Measurements from ENCODE around the gene OR8B3. TPM values are rescaled to one million over a fixed set of nuclear protein-coding genes. Genes with fewer than 3 reads are reported as not detected.
"Not testable (repeated sequence)": the region's sequence is repeated elsewhere in the genome, so short reads cannot be mapped to it uniquely, and the experiment has no call there.

Gene OR8B3, protein sequence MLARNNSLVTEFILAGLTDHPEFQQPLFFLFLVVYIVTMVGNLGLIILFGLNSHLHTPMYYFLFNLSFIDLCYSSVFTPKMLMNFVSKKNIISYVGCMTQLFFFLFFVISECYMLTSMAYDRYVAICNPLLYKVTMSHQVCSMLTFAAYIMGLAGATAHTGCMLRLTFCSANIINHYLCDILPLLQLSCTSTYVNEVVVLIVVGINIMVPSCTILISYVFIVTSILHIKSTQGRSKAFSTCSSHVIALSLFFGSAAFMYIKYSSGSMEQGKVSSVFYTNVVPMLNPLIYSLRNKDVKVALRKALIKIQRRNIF
- not detected for total RNA-seq (ENCODE audit: insufficient read depth, low replicate concordance)

DNA sequence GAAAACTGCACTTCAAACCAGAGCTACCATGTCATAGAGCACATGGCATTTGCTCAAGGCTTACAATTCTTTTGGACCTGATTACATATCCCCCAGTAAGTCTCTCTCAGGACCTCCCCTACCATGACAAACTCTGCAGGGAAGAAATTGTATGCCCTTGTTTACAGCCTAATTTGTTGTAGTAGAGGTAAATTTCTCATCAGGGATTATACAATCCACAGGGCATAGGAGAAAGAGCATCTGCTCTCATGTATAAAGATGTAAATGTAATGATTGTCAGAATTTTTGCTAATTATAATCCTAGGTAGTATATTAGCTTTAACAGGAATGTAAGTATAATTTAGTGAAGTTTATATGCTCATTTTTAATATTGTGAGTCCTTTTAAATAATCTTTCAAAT is at the start of gene OR8B3:
Gene OR8B3, minus strand, starts transcription at position 101 of the 400 bp plus-strand sequence. CDS start 1,673 bp downstream, outside the sequence.
- DNase-seq (ENCODE audit: low spot score): no peak

DNA sequence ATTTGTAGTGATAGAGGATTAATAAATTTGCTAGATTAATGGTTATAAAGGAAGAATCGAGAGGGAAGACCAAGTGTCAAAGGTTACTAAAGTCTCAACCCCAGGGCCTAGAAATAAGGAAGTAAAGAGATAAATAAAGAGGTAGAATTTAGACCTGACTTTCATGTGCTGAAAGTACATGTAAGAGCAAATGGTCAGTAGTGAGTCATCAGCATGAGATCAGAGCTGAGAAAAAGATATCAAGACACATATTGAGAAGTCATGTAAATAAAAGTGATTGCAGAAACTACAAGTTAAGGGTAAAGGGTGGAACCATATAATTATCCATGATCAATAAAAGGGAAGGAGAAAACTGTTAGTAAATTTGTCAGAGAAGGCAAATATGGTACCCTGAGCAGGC is 48.1 kb upstream of the OR8B3 start:
- no peak for DNase-seq (ENCODE audit: low spot score)

DNA sequence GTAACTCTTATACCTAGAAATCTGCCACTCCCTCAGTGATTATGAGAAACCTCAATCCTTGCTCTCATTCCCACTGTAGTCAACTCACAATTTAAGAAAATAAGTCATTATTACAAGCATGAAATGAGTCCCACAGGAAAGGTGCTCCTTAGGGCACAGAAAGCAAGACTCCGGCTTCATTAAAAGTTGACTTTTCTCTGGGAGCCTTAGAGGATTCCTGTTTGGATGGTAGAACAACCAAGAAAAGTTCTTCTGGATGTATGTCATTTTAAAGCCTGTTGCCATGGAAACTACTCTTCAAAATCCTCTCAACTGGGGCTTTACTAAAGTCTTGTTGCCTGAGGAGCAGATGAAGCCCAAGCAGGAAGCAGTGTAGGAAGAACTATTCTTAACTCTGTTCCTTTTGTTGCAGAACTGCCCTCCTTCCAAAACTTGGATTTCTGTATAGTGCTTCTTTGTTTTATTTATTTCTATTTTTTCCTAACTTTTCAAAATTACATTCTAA is 46.9 kb upstream of the OR8B3 start, which contains the start of gene OR8B8:
Gene OR8B8, minus strand, starts transcription at position 51 of the 505 bp plus-strand sequence. CDS start 4,611 bp downstream, outside the sequence.
- DNase-seq (ENCODE audit: low spot score): no peak

DNA sequence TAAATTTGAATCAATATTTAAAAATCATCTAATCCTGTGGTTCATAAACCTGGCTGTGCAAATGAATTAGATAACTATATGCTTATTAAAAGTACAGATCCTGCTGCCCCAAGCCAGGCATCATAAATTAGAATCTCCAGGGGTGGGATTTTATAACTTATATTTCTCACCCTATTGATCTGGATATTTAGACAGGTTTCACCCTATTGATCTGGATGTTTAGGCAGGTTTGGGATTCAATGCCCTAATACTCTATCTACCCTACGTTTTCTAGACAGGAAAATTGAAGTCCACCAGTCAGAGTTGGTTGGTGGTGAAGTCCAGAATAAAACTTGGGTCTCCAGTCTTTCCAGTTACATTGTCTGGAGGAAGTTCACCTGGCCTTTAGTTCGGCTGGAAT is 44.0 kb upstream of the OR8B3 start:
- DNase-seq (ENCODE audit: low spot score): no peak

DNA sequence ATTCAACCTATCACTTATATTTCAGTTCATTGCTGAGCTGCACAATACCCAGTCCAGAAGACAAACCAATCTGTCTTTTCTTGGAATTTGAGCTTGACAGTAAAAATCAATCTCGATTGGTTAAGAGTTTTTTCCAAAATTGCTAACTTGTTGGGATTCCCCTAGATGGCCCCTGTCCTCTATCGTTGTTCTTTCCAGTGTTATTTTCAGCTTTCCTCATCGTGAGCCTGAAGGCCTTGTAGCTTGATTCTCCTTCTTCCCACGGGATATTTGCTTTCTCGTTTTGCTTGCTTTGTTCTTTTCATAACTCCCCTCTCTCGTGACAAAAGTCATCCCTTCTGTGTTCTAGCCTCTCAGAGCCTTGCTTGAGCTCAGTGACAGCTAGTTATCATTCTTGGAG is 43.6 kb upstream of the OR8B3 start:
- DNase-seq (ENCODE audit: low spot score): peak; percentile 11

DNA sequence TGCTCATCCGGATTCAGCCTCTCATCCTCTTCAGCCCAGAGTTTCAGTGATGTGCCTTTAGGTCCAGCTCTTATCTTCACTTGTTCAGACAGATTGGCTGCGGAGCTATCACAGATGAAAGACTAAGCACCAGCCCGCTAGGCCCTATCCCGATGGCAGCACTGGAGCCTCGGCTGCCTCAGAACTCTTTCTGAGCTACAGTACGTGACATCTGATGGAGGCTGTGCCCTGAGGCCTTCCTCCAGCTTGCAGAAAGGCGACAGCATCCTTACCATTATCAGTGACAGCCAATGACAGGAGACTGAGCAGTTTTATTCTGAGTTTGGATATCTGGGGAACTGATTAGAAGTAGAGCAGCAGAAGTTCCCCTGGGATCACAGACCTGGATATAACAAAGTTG is 42.7 kb upstream of the OR8B3 start:
- DNase-seq (ENCODE audit: low spot score): no peak

DNA sequence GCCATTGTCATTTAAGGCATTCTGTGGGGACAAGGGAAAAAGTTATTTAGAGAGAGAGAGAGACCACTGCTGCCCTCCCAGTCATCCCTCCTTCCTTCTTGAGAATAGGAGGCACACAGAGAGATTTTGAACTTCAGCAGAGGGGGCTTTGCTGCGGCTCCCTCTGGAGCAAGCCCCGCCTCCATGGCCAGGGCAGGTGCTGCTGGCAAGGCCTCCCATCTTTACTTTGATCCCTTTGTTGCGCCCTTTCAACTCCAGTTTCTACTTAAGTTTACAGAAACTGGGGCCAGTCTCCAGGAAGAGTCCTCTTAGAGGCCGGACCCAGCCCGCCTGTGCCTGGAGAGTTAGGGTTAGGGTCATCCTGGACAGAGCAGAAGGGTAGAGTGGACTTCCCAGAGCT is 42.3 kb upstream of the OR8B3 start:
- DNase-seq (ENCODE audit: low spot score): no peak

DNA sequence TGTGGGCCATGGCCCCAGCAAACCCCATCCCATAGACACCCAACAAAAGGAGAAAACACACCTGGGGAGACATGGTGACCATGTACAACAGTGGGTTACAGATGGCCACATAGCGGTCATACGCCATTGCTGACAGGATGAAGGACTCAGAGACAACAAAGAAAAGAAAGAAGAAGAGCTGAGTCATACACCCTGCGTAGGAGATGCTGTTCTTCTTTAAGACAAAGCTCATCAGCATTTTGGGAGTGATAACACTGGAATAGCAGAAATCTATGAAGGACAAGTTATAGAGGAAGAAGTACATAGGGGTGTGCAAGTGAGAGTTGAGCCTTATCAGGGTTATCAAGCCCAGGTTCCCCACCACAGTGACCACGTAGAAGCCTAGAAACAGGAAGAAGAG is 41.8 kb upstream of the OR8B3 start:
- DNase-seq (ENCODE audit: low spot score): no peak

DNA sequence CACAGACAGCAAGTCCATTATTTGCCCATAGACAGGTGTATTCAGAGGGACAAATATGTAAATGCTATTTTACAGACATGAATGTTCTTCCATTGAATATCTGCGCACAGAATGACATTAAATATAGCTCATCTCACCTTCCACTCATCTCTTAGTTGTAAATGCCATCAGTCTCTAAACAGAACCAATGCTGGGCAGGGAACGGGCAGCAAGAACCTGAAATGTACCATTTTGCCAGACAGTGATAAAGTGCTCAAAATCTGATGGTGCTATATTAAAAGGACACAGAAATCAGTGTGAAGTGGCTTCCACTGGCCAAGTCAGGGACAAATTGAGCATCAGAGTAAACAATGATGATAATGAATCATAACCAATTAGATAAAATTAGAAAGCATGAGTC is 35.9 kb upstream of the OR8B3 start:
- no peak for DNase-seq (ENCODE audit: low spot score)

DNA sequence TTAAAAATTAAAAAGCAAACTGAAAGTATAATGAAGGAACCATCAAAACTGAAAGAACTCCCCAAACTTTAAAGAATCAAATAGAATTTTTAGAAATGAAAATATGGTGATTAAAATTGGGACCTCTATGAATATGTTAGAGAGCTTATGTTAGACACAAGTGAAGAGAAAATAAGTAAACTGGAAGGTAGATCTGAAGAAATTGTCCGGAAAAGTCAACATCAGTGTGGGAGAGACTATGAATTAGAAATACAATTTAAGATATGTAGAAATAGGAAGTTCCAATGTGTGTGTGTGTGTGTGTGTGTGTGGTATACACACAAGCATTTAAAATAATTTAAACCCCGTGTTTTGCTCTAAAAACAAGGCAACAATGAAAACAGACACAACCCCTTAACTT is 30.8 kb upstream of the OR8B3 start:
- no peak for DNase-seq (ENCODE audit: low spot score)

DNA sequence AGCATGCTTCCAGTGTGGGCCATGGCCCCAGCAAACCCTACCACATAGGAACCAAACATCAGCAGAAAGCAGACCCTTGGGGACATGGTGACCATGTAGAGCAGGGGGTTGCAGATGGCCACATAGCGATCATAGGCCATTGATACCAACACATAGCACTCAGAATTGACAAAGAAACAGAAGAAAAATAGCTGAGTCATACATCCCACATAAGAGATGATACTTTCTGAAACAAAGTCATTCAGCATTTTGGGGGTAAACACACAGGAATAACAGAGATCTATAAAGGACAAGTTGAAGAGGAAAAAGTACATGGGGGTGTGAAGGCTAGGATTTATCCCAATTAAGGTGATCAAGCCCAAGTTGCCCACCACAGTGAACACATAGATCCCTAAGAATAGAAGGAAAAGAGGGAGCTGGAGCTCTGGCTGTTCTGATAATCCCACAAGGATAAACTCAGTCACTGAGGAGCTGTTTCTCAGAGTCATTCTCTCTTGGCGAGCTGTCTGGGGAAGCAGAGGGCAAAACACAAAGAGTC is 25.6 kb upstream of the OR8B3 start, which contains the start of gene OR8B4:
Gene OR8B4, minus strand, starts transcription at position 488 of the 538 bp plus-strand sequence. Its CDS starts 0 bp downstream, at position 488.
- DNase-seq (ENCODE audit: low spot score): no peak

DNA sequence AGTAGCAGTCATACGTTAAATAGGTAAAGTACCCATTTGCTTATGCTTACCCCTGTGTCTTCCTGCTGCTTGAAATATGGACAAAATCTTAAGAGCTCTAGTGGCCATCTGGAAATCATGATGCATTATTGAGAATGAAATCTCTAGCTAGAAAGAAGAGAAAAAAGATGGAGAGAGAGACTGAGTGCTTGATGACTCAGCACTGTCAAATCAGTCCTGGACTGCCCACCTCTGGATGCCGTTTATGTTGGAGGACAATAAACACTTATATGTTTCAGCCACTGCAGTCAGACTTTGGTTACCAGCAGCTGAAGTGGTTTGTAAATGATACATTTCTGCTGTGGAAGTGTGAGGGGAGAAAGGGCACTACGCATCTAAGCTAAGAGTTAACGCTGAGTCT is 22.2 kb upstream of the OR8B3 start:
- DNase-seq (ENCODE audit: low spot score): no peak

DNA sequence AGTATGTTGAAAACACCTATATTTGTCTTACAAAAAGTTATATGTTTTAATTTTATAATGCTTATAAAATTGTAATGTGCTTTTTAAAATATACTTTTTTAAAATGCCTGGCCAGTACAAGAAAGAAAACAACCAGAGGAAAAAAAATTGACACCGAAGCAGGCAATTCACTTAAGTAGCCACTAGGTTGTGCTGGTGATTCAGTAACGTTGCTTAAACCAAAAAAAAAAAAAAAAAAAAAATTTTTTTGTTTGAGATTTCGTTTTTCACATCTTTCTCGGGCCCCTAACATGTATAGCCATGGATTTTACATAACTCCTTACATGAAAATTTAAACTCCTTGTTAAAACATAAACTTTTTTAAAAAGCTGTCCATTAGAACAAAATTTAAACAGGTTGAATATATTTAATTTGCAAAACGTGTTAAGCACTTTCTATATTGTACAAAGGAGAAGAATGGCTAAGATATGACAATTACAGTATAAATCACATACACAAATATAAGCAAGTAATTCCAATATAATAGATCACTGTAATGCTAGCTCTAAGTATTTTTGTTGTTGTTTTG is 16.6 kb upstream of the OR8B3 start:
- DNase-seq (ENCODE audit: low spot score): peak; percentile 49

DNA sequence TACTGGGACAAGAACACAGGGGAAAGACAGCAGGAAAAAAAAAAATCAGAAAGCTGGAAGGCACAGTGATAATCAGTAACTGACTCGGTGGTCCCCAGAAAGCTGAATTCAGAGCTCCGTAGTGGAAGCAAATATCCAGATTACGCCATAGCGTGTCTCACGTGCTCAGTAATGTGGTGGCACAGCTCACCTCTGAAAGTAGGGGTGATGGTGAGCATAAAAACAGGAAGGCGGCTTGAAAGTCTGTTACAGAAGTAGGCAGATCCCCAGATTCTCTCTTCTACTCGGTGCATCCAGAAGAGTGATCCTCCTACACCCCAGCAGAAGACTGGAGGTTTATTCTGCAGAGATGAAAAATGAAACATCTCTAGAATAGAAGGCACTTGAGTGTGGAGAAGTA is 11.1 kb upstream of the OR8B3 start:
- DNase-seq (ENCODE audit: low spot score): no peak

DNA sequence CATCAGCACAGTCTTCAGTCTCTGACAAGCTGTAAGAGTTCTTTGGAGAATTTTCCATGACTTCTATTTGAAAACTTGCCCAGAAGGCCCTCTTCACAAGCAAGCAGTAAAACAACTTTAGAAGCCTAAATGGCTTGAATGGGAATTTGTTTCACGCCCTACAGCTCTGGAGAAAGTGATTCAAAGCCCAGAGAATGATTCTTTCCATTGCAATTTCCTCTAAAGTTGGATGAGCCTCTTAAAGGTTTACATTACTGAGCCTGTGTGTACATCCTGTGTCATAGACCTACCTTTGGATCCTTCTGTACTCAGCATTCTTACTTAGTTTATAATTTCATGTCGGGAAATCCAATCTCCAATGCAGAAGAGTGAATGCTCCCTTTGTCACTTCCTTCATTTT is 6.8 kb upstream of the OR8B3 start:
- DNase-seq (ENCODE audit: low spot score): no peak

DNA sequence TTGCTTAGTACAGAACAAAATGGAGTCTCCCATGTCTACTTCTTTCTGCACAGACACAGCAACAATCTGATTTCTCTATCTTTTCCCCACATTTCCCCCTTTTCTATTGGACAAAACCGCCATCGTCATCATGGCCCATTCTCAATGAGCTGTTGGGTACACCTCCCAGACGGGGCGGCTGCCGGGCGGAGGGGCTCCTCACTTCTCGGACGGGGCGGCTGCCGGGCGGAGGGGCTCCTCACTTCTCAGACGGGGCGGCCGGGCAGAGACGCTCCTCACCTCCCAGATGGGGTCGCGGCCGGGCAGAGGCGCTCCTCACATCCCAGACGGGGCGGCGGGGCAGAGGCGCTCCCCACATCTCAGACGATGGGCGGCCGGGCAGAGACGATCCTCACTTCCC is 4.4 kb upstream of the OR8B3 start:
- DNase-seq (ENCODE audit: low spot score): not testable (repeated sequence)

DNA sequence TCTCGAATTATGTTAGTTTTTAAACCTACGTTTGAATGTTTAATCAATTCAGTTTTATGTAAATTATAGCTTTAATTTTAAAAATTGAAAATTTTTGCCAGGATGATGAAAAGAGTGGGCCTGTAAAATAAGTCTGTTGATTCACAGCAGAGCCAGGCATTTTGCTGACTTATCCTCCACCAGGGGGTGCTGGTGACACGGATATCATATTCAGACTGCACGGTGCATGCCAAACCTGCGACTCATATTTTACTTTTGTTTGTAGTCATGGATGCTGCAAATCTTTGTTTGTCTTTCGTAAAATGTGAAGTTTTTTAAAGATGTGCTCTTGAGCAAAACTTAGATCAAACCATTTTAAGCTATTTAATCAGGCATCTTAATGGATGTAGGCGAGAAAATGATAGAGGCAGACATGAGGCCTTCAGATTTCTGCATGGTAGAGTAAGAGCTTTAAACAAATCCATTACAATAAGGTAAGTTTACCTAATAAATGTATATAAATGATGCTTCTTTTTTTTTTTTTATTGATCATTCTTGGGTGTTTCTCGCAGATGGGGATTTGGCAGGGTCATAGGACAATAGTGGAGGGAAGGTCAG is 3.6 kb upstream of the OR8B3 start:
- DNase-seq (ENCODE audit: low spot score): peak; percentile 52

DNA sequence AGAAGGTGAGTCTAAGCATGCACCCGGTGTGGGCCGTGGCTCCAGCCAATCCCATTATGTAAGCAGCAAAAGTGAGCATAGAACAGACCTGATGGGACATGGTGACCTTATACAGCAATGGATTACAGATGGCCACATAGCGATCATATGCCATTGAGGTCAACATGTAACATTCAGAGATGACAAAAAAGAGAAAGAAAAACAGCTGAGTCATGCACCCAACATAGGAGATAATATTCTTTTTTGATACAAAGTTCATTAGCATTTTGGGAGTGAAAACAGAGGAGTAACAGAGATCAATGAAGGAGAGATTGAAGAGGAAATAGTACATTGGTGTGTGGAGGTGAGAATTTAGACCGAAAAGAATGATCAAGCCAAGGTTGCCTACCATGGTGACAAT is 2.0 kb downstream of the OR8B3 start:
- DNase-seq (ENCODE audit: low spot score): not testable (repeated sequence)

DNA sequence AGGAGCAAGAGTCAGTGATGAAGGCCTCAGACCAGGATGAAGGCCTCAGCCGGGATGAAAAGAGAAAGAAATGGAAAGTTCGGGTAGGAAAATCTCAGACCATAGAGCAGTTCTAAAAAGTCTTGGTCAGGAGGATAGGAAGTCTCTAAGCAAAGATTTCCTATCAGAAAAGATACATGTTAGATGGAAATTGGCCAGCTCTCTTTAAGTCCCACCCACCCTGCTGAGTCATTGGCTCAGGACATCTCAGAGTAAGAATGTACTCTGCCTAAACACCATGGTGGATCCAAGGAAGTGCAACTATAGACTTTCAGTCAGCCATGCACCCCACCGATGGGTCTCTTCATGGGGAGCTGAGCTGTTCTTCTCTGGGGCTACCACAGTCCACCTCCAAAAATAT is 4.4 kb downstream of the OR8B3 start:
- DNase-seq (ENCODE audit: low spot score): no peak

DNA sequence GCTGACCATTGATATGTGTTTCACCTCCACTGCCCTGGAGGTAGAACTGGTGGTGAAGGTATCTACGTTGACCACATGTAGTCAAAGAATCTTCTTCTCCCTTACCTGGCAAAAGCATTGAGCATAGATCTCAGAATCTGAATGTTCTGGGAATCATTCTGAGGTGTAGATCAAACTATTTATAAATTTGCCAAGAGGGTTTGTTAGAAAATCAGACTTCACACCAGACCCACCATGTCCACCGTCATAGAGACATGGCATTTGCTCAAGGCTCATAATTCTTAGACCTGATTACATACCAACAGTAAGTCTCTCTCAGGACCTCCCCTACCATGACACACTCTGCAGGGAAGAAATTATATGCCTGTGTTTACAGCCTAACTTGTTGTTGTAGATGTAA is 14.4 kb downstream of the OR8B3 start, which contains the start of gene OR8B2:
Gene OR8B2, minus strand, starts transcription at position 101 of the 400 bp plus-strand sequence. CDS start 1,156 bp downstream, outside the sequence.
- DNase-seq (ENCODE audit: low spot score): no peak

DNA sequence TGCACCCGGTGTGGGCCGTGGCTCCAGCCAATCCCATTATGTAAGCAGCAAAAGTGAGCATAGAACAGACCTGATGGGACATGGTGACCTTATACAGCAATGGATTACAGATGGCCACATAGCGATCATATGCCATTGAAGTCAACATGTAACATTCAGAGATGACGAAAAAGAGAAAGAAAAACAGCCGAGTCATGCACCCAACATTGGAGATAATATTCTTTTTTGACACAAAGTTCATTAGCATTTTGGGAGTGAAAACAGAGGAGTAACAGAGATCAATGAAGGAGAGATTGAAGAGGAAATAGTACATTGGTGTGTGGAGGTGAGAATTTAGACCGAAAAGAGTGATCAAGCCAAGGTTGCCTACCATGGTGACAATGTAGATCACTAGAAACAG is 16.0 kb downstream of the OR8B3 start:
- DNase-seq (ENCODE audit: low spot score): not testable (repeated sequence)

DNA sequence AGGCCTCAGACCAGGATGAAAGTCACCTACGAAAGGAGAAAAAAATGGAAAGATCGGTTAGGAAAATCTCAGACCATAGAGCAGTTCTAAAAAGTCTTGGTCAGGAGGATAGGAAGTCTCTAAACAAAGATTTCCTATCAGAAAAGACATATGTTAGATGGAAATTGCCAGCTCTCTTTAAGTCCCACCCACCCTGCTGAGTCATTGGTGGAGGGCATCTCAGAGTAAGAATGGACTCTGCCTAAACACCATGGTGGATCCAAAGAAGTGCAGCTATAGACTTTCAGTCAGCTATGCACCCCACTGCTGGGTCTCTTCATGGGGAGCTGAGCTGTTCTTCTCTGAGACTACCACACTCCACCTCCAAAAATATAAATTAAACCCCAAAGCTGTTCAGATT is 18.2 kb downstream of the OR8B3 start:
- no peak for DNase-seq (ENCODE audit: low spot score)
